Cardiac septum (tissue), 1 donor: ENCODE measurements around the gene ZSCAN16. TPM values are rescaled to one million over a fixed set of nuclear protein-coding genes. Genes with fewer than 3 reads are reported as not detected.
"Not testable (repeated sequence)": the region's sequence is repeated elsewhere in the genome, so short reads cannot be mapped to it uniquely, and the experiment has no call there.

Source experiments
- DNase-seq: peaks from one replicate; pipeline ENCODE4 v3.0.0-alpha.2; 2020; ENCODE audit warnings: low spot score
- intact Hi-C: fragments of 100-400 bp; cut with DNase I; formaldehyde crosslinking; loops from one replicate; pipeline ENCODE4 v1.14.0; 2022
- long read RNA-seq: library from polyadenylated mRNA; unstranded; transcript quantifications from one replicate; pipeline ENCODE4 v2.0.0, GENCODE V29; 2021
- total RNA-seq: library from RNA; stranded (reverse); fragmentation: NEBNext Ultra II Directional; extraction: Animal tissue kit (Norgen Biotek cat#: 25700); gene quantifications from one replicate; pipeline ENCODE4 v1.2.1, GENCODE V29; 2021
- donor health status: DM: no; HTN: no; CAD: no.

ZSCAN16 gene
- 1.9 TPM for total RNA-seq
- long read RNA-seq, partial matches to known transcripts: 0 of 3 reads
- long read RNA-seq, other reads (novel, unspliced or antisense): 2 of 3 reads

- DNase-seq: peak; percentile 93
- intact Hi-C loops: no loop called here
Measured at GRCh38 chr6:28124350-28124970, at the start of gene ZSCAN16. Gene ZSCAN16 (plus strand): TSS chr6:28124609. CDS start chr6:28125444, 835 bp downstream.

GRCh38 chr6:28078050-28078449, 46.4 kb upstream of the ZSCAN16 start:
- no peak for DNase-seq
- intact Hi-C loops: no loop called here

- intact Hi-C loops: no loop called here
- DNase-seq: no peak
Measured at GRCh38 chr6:28078836-28079235, 45.6 kb upstream of the ZSCAN16 start.

GRCh38 chr6:28080381-28080630, 44.1 kb upstream of the ZSCAN16 start, which contains the start of gene ZNF165:
Gene ZNF165 (plus strand): TSS chr6:28080568. CDS start chr6:28085481, 4,913 bp downstream.
- DNase-seq, intact Hi-C loops: not testable (repeated sequence)

GRCh38 chr6:28080631-28081485, 43.6 kb upstream of the ZSCAN16 start:
- DNase-seq: peak; percentile 95
- intact Hi-C loops: no loop called here

- intact Hi-C loops: no loop called here
- DNase-seq: no peak
Measured at GRCh38 chr6:28081486-28081751, 43.0 kb upstream of the ZSCAN16 start.

- no peak for DNase-seq
- intact Hi-C loops: no loop called here
Measured at GRCh38 chr6:28082939-28083338, 41.5 kb upstream of the ZSCAN16 start.

GRCh38 chr6:28089054-28089453, 35.4 kb upstream of the ZSCAN16 start:
- intact Hi-C loops: no loop called here
- DNase-seq: no peak

GRCh38 chr6:28090917-28091586, 33.4 kb upstream of the ZSCAN16 start:
- no peak for DNase-seq
- intact Hi-C loops: no loop called here

- DNase-seq, intact Hi-C loops: not testable (repeated sequence)
Measured at GRCh38 chr6:28102222-28102621, 22.2 kb upstream of the ZSCAN16 start.

- DNase-seq, intact Hi-C loops: not testable (repeated sequence)
Measured at GRCh38 chr6:28102699-28103098, 21.7 kb upstream of the ZSCAN16 start.

GRCh38 chr6:28104392-28105244, 19.8 kb upstream of the ZSCAN16 start:
- peak; percentile 94 for DNase-seq
- intact Hi-C loops: no loop called here

GRCh38 chr6:28105245-28105639, 19.2 kb upstream of the ZSCAN16 start:
- intact Hi-C loops: no loop called here
- no peak for DNase-seq

- intact Hi-C loops: no loop called here
- no peak for DNase-seq
Measured at GRCh38 chr6:28107506-28107905, 16.9 kb upstream of the ZSCAN16 start.

GRCh38 chr6:28111964-28112363, 12.4 kb upstream of the ZSCAN16 start:
- intact Hi-C loops: no loop called here
- no peak for DNase-seq

- intact Hi-C loops: no loop called here
- DNase-seq: no peak
Measured at GRCh38 chr6:28115799-28116198, 8.6 kb upstream of the ZSCAN16 start.

- intact Hi-C loops: no loop called here
- DNase-seq: no peak
Measured at GRCh38 chr6:28117386-28118050, 6.9 kb upstream of the ZSCAN16 start.

GRCh38 chr6:28118217-28118616, 6.2 kb upstream of the ZSCAN16 start:
- intact Hi-C loops: no loop called here
- no peak for DNase-seq

- intact Hi-C loops: no loop called here
- no peak for DNase-seq
Measured at GRCh38 chr6:28121876-28122275, 2.5 kb upstream of the ZSCAN16 start.
